GM10266 (cell line): ENCODE measurements around the gene RMDN2.

ENCODE experiments used
- DNase-seq: peaks from one replicate; pipeline ENCODE4 v3.0.0; 2012; ENCODE audit errors: extremely low spot score
- TF ChIP-seq, protein P1 (sequence below): IDR thresholded peaks from 2 replicates; pipeline ENCODE4 v1.5.1; 2012; ENCODE audit warnings: mild to moderate bottlenecking, low read depth; ENCODE audit not compliant: control insufficient read depth, insufficient read depth; ENCODE audit errors: missing control alignments

The RMDN2 gene

DNA sequence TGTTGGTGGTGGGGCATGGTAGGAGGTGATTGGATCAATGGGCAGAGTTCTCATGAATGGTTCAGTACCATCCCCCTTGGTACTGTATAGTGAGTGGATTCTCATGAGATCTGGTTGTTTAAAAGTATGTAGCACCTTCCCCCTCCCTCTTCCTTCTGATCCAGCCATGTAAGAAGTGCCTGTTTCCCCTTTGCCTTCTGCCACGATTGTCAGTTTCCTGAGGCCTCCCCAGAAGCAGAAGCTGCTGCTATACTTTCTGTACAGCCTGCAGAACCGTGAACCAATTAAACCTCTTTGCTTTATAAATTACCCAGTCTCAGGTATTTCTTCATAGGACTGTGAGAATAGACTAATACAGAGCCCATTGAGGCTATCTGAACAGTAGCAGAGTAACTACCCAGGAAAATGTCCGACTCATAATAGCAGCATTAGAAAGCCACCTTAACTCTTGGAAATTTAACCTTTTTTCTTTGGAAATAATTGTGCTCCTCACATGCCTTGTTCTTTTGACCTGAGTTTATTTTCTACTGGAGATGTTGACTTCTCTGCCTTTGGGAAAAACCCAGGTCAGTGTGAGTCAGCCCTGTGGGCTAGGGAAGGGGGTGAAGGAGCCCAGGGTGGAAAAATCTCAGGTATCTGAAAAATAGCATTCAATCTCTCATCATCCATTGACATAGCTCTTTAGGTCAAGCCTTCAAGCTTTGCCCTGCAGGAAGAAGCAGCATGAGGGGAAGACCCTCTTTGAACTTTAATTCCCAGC, 132.7 kb downstream of the RMDN2 start:
- DNase-seq = no peak
- TF ChIP-seq, protein P1, sequence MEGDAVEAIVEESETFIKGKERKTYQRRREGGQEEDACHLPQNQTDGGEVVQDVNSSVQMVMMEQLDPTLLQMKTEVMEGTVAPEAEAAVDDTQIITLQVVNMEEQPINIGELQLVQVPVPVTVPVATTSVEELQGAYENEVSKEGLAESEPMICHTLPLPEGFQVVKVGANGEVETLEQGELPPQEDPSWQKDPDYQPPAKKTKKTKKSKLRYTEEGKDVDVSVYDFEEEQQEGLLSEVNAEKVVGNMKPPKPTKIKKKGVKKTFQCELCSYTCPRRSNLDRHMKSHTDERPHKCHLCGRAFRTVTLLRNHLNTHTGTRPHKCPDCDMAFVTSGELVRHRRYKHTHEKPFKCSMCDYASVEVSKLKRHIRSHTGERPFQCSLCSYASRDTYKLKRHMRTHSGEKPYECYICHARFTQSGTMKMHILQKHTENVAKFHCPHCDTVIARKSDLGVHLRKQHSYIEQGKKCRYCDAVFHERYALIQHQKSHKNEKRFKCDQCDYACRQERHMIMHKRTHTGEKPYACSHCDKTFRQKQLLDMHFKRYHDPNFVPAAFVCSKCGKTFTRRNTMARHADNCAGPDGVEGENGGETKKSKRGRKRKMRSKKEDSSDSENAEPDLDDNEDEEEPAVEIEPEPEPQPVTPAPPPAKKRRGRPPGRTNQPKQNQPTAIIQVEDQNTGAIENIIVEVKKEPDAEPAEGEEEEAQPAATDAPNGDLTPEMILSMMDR = no peak

DNA sequence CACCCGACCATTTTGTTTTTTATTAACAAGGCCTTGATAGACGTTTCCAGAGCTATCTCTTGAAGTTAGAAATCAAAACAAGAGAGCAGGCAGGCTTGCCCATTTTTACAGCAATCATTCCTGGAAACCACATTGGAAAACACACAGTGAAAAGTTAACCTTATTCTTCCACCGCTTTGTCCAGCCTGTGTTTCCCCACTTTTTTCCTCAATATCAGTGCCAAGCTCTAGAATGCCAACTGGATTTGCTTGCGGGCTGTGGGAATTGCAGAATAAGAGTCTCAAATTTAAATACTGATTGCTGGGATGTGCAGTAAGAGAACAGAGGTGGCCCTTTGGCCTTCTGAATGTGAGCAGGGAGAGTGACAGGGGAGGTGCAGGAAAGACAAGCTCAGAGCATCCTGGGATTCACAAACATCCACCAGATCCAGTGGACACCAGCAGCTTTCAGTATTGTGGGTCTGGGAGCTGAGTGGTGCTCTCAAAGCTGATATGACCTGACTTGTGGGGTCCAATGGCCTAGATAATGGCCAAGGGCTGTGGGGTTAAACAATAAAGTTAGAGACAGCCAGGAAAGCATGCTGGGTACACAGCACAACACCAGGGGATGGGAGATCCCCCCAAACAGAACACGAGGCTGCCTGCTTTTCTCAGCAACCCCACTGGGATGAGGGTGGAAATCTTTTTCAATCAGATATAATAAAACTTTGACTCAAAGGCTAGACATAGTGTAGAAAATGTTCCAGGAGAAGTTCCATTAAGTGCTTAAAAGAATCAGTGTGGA, 135.3 kb downstream of the RMDN2 start:
- no peak for DNase-seq
- TF ChIP-seq, protein P1 = no peak

DNA sequence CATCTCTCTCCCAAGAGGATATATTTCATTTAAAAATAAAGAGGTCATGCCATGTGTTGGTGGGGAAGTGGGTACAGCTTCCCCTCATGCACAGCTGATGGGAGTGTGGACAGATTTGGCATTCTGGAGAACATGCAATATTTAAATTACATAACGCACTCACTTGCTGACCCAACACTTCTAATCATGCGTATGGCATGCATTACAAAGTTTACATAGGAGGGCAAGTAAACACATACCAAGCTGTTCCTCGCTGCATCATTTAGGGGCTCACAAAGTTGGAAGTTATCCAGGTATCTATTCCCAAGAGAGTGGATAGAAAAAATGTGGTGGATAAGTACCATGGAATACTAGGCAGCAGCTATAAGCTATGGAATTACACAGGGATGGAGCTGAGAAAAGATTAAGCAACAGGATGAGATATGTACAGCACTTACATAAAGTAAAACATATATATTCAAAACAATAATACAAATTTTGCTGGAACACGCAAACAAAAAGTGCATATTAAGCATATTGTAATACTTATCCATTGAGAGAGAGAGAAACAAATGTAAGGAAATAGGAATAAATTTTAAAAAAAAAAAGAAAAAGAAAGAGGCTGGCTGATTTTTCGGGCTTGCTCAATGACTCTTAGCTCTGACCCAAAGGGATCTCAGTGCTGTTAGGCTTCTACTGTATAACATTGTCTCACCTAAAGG, 139.9 kb downstream of the RMDN2 start:
- DNase-seq = no peak

GRCh38 chr2:38065502-38066135, 140.5 kb downstream of the RMDN2 start:
- no peak for DNase-seq
- TF ChIP-seq, protein P1 = no peak

More for the DNA sequence above, 139.9 kb downstream of the RMDN2 start:
- TF ChIP-seq, protein P1 = no peak

GRCh38 chr2:38066421-38067115, 141.5 kb downstream of the RMDN2 start:
- no peak for DNase-seq
- TF ChIP-seq, protein P1 = no peak
